HL-60 (cell line): Measurements from ENCODE around the gene ATXN1L.
"Not testable (repeated sequence)": the region's sequence is repeated elsewhere in the genome, so short reads cannot be mapped to it uniquely, and the experiment has no call there.

Experiments
- DNase-seq, 2 experiments: peaks; one replicate each; pipeline ENCODE4 v3.0.0-alpha.2; 2010 to 2020; ENCODE audit warnings: low read depth in 1 of 2, low spot score in 1 of 2
- H3K27ac ChIP-seq: fragments of 250-450 bp; sonication (Bioruptor Pico); replicated peaks from 2 replicates; pipeline ENCODE4 v1.5.1; 2020; ENCODE audit warnings: mild to moderate bottlenecking, moderate library complexity
- H3K27me3 ChIP-seq: fragments of 250-450 bp; sonication (Bioruptor Pico); 2 replicates; pipeline ENCODE4 v1.5.1; 2021; ENCODE audit warnings: mild to moderate bottlenecking, moderate library complexity; ENCODE audit not compliant: insufficient read depth, poor library complexity, severe bottlenecking
- H3K4me3 ChIP-seq: replicated peaks from 2 replicates; pipeline ENCODE4 v1.5.1; 2011; ENCODE audit warnings: mild to moderate bottlenecking, control low read depth, low read length; ENCODE audit not compliant: insufficient read depth
- GABPA ChIP-seq: IDR thresholded peaks from 2 replicates; pipeline ENCODE4 v1.6.1; 2012; ENCODE audit warnings: low read depth
- POLR2AphosphoS5 ChIP-seq: IDR thresholded peaks from 2 replicates; pipeline ENCODE4 v1.6.1; 2012; ENCODE audit warnings: low read depth
- SPI1 ChIP-seq: IDR thresholded peaks from 2 replicates; pipeline ENCODE4 v1.6.1; 2012; ENCODE audit warnings: low read depth, mild to moderate bottlenecking, borderline replicate concordance
- TF ChIP-seq, protein P1 (sequence below): IDR thresholded peaks from 2 replicates; pipeline ENCODE4 v1.6.1; 2012; ENCODE audit warnings: low read depth; ENCODE audit not compliant: insufficient replicate concordance
- TF ChIP-seq, protein P2 (sequence below): IDR thresholded peaks from one replicate; pipeline ENCODE4 v1.5.1; 2011; ENCODE audit warnings: low read length, control low read depth, inconsistent platforms; ENCODE audit not compliant: insufficient read depth

The ATXN1L gene

DNA sequence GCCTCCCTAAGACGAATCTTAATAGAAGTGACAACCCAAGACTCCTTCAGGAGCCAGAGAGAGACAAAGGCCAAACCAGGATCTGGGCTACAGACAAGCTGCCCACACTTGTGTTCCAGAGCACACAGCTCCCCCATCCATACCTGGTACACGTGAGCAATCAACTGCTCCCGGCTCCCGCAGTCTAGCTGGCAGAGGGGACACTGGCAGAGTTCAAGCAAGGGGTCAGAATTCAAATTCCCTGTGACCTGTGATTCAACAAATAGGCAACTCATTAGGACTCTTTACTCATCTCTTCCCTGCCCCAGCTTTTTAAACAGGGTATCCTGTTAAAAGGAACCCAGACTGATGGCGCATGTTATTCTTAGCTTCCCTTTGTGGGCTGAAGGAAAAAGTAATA, 18.2 kb downstream of the ATXN1L start:
- H3K4me3 ChIP-seq: no peak overlapping the region
- no peak for DNase-seq
- TF ChIP-seq, protein P1, sequence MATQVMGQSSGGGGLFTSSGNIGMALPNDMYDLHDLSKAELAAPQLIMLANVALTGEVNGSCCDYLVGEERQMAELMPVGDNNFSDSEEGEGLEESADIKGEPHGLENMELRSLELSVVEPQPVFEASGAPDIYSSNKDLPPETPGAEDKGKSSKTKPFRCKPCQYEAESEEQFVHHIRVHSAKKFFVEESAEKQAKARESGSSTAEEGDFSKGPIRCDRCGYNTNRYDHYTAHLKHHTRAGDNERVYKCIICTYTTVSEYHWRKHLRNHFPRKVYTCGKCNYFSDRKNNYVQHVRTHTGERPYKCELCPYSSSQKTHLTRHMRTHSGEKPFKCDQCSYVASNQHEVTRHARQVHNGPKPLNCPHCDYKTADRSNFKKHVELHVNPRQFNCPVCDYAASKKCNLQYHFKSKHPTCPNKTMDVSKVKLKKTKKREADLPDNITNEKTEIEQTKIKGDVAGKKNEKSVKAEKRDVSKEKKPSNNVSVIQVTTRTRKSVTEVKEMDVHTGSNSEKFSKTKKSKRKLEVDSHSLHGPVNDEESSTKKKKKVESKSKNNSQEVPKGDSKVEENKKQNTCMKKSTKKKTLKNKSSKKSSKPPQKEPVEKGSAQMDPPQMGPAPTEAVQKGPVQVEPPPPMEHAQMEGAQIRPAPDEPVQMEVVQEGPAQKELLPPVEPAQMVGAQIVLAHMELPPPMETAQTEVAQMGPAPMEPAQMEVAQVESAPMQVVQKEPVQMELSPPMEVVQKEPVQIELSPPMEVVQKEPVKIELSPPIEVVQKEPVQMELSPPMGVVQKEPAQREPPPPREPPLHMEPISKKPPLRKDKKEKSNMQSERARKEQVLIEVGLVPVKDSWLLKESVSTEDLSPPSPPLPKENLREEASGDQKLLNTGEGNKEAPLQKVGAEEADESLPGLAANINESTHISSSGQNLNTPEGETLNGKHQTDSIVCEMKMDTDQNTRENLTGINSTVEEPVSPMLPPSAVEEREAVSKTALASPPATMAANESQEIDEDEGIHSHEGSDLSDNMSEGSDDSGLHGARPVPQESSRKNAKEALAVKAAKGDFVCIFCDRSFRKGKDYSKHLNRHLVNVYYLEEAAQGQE: no peak
- no peak for TF ChIP-seq SPI1
- TF ChIP-seq POLR2AphosphoS5: no peak
- TF ChIP-seq, protein P2, sequence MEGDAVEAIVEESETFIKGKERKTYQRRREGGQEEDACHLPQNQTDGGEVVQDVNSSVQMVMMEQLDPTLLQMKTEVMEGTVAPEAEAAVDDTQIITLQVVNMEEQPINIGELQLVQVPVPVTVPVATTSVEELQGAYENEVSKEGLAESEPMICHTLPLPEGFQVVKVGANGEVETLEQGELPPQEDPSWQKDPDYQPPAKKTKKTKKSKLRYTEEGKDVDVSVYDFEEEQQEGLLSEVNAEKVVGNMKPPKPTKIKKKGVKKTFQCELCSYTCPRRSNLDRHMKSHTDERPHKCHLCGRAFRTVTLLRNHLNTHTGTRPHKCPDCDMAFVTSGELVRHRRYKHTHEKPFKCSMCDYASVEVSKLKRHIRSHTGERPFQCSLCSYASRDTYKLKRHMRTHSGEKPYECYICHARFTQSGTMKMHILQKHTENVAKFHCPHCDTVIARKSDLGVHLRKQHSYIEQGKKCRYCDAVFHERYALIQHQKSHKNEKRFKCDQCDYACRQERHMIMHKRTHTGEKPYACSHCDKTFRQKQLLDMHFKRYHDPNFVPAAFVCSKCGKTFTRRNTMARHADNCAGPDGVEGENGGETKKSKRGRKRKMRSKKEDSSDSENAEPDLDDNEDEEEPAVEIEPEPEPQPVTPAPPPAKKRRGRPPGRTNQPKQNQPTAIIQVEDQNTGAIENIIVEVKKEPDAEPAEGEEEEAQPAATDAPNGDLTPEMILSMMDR: no peak
- no peak for TF ChIP-seq GABPA
- H3K27ac ChIP-seq: no peak overlapping the region
- no peaks in the 10 kb centered on the region for H3K27me3 ChIP-seq

DNA sequence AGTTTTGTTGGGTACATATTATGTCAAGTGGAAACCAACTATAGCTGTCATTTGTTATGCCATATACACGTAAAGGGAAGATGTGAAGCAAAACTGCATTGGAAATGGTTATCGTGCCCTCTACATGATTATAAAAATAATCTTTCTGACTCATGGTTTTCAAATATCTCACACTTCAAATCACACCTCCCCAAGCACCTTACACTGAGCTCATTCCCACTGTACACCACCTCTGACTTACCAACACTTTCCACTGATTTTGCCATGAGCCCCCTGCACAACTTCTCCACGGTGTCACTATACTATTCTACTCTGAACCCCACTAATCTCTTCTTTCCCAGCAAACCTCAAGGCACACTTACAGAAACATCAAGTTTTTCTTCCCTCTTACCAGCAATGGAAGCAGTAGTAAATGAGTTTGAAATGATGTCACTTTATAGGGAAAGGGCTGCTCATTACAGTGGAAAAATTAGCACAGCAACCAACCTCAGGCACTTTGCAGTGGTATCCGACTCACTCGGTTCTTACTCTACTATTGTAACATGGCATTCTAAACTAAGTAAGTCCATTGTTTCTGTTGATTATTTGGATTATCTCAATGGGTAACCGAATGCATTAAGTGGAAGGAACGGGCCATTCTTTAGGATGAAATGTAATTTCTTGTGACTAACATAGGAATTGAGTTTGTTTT, 19.5 kb downstream of the ATXN1L start:
- no peak overlapping the region for H3K4me3 ChIP-seq
- H3K27ac ChIP-seq: no peak overlapping the region
- no peak for DNase-seq
- TF ChIP-seq, protein P1: no peak
- no peak for TF ChIP-seq POLR2AphosphoS5
- no peak for TF ChIP-seq SPI1
- no peak for TF ChIP-seq GABPA
- TF ChIP-seq, protein P2: no peak
- no peaks in the 10 kb centered on the region for H3K27me3 ChIP-seq

DNA sequence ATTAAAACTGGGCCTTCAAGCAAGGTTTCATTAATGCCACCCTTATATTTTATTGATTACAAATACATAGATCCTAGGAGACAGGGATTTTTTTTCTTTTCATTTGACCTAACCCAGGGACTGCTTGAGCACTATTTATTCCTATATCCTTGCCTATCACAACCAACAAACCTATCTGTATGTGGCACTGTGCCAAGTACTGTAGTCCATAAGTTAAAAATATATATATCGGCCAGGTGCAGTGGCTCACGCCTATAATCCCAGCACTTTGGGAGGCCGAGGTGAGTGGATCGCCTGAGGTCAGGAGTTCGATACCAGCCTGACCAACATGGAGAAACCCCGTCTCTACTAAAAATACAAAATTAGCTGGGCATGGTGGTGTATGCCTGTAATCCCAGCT, 21.4 kb downstream of the ATXN1L start:
- not testable (repeated sequence) for H3K27ac ChIP-seq, H3K27me3 ChIP-seq, H3K4me3 ChIP-seq, DNase-seq

DNA sequence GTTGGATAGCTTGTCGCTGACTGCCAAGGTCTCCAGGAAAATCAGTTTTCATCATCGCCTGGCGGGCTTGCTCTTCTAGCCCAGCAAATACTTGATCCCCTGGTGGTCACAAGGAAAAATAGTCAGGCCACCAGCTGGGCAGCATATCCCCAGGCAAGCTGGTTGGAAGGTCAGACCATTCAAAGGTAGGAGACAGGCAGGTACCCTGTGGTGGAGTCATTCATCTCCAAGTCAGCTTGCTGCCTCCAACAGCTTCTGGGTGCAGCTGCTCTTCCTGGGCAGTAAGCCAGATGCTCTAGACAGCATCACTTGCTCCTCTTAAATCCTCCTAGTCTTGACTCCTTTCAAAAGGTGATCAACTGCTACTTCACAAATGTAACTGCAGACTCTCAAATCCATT, 22.2 kb downstream of the ATXN1L start:
- no peak for DNase-seq
- Histone ChIP-seq H3K27ac (no peak overlapping the region), H3K27me3 (no peaks in the 10 kb centered on the region), H3K4me3 (no peak overlapping the region)
- TF ChIP-seq GABPA: no peak
- TF ChIP-seq, protein P1: no peak
- TF ChIP-seq, protein P2: no peak
- TF ChIP-seq POLR2AphosphoS5: no peak
- TF ChIP-seq SPI1: no peak
